Measurements from ENCODE around the gene MFSD12.

- TF ChIP-seq POLR2A (IDR thresholded peaks at IDR 0.05) (no peak), CTCF (IDR thresholded peaks at IDR 0.05 in 4 of 5, conservative IDR thresholded peaks at IDR 0.05 in 1 of 5) (no peak)
Observed at GRCh38 chr19:3528539-3529211, 28.7 kb downstream of the MFSD12 start.
